NB4 (cell line): ENCODE results near the gene RGS13.

Experiments
- DNase-seq: peaks from one replicate; pipeline ENCODE4 v3.0.0; 2010; ENCODE audit warnings: low read depth
- H3K4me3 ChIP-seq: one replicate; pipeline ENCODE4 v1.5.1; 2011; ENCODE audit warnings: mild to moderate bottlenecking, low read depth, low read length, moderate library complexity
- MYC ChIP-seq: IDR thresholded peaks from 2 replicates; pipeline ENCODE4 v1.6.1; 2011; ENCODE audit warnings: low read depth, low read length
- POLR2A ChIP-seq: IDR thresholded peaks from 2 replicates; pipeline ENCODE4 v1.6.1; 2011; ENCODE audit warnings: mild to moderate bottlenecking; ENCODE audit not compliant: insufficient read length; ENCODE audit errors: extremely low read depth
- TF ChIP-seq, protein P1 (sequence below): IDR thresholded peaks from 2 replicates; pipeline ENCODE4 v1.6.1; 2011; ENCODE audit warnings: low read depth, low read length
- TF ChIP-seq, protein P2 (sequence below): IDR thresholded peaks from one replicate; pipeline ENCODE4 v1.5.1; 2012; ENCODE audit warnings: low read depth, low read length

RGS13 gene

DNA sequence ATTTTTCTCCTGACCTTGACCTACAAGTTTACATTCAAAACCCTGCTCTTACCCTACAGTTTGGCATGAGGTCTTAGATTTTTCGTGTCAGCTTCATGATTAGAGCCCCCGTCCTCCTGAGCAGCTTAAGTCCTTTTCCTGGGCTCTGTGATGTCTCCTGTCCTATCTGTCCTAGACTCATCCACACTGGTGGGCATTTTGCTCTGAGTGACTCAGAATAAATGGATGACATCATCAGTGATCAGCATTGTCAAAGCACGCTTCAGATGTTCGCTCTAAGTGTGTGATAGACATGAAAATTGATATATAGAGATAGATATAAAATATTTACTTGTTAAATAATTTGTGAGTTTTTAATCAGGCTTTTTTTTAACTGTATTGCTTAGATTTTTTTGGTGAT is 21.8 kb downstream of the RGS13 start:
- H3K4me3 ChIP-seq: no peak overlapping the region
- no peak for DNase-seq
- TF ChIP-seq, protein P1, sequence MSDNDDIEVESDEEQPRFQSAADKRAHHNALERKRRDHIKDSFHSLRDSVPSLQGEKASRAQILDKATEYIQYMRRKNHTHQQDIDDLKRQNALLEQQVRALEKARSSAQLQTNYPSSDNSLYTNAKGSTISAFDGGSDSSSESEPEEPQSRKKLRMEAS: no peak
- TF ChIP-seq, protein P2, sequence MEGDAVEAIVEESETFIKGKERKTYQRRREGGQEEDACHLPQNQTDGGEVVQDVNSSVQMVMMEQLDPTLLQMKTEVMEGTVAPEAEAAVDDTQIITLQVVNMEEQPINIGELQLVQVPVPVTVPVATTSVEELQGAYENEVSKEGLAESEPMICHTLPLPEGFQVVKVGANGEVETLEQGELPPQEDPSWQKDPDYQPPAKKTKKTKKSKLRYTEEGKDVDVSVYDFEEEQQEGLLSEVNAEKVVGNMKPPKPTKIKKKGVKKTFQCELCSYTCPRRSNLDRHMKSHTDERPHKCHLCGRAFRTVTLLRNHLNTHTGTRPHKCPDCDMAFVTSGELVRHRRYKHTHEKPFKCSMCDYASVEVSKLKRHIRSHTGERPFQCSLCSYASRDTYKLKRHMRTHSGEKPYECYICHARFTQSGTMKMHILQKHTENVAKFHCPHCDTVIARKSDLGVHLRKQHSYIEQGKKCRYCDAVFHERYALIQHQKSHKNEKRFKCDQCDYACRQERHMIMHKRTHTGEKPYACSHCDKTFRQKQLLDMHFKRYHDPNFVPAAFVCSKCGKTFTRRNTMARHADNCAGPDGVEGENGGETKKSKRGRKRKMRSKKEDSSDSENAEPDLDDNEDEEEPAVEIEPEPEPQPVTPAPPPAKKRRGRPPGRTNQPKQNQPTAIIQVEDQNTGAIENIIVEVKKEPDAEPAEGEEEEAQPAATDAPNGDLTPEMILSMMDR: no peak
- TF ChIP-seq MYC (no peak), POLR2A (no peak)

DNA sequence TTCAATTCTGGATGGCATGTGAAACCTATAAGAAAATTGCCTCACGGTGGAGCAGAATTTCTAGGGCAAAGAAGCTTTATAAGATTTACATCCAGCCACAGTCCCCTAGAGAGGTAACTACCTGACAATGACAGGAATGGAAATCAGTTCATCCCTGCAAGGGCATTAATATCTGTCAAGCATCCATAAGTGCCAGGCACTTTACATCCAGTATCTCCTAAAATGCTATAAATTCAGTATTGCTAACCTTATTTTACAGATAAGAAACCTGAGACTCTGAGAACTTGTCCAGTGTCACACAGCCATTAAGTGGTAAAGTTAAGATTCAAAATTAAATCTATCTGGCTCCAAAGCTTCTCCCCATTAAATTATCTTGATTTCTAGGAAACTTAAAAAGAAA is 22.3 kb downstream of the RGS13 start:
- DNase-seq: no peak
- no peak overlapping the region for H3K4me3 ChIP-seq
- TF ChIP-seq MYC (no peak), POLR2A (no peak)
- TF ChIP-seq, protein P2: no peak
- TF ChIP-seq, protein P1: no peak

GRCh38 chr1:192660613-192661012 is 24.7 kb downstream of the RGS13 start:
- H3K4me3 ChIP-seq: no peak overlapping the region
- no peak for DNase-seq
- TF ChIP-seq MYC (no peak), POLR2A (no peak)
- TF ChIP-seq, protein P2: no peak
- TF ChIP-seq, protein P1: no peak

DNA sequence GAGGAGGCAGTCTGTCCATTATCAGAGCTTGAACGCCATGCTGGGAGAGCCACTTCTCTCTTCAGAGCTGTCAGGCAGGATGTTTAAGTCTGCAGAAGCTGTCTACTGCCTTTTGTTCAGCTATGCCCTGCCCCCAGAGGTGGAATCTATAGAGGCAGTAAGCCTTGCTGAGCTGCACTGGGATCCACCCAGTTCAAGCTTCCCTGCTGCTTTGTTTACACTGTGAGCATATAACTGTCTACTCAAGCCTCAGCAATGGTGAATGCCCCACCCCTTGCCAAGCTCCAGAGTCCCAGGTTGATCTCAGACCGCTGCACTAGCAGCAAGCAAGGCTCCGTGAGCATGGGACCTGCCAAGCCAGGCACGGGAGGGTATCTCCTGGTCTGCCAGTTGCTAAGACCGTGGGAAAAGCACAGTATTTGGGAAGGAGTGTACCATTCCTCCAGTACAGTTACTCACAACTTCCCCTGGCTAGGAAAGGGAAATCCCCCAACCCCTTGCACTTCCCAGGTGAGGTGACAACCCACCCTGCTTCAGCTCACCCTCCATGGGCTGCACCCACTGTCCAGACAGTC is 32.5 kb downstream of the RGS13 start:
- H3K4me3 ChIP-seq: no peak overlapping the region
- TF ChIP-seq POLR2A (no peak), MYC (no peak)
- TF ChIP-seq, protein P2: no peak
- TF ChIP-seq, protein P1: no peak
- no peak for DNase-seq

DNA sequence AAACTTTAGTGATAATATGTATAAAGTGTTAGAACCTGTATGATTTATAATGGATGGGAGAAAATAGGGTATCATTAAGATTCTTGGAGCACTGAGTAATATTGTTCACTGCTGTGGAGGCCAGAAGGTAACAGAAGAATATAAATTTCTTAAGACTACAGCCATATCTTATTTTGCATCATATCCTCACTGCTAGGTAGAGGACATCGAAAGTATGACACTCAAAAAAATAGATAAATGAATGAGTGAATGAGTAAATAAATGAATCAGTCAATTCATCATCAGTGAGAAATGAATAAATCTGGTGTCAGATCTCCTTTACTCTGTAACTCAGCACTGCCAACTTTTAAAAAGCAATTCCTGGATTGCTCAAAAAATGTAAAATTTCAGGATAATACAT is 33.2 kb downstream of the RGS13 start:
- TF ChIP-seq POLR2A: no peak
- no peak overlapping the region for H3K4me3 ChIP-seq
- no peak for DNase-seq

GRCh38 chr1:192675716-192676115 is 39.8 kb downstream of the RGS13 start:
- TF ChIP-seq, protein P2: no peak
- no peak for TF ChIP-seq POLR2A
- TF ChIP-seq, protein P1: no peak
- TF ChIP-seq MYC: no peak
- no peak for DNase-seq
- H3K4me3 ChIP-seq: no peak overlapping the region
